B cell (primary cell): ENCODE data around the gene AHRR.

Experiments
- CTCF ChIP-seq: fragments of 200-600 bp; IDR thresholded peaks from one replicate; pipeline ENCODE4 v1.8.0; 2022; ENCODE audit warnings: antibody characterized with exemption, mild to moderate bottlenecking
- EZH2 ChIP-seq: IDR thresholded peaks from 2 replicates; pipeline ENCODE4 v1.6.1; 2012; ENCODE audit warnings: borderline replicate concordance, low read depth, mild to moderate bottlenecking, moderate library complexity, low read length; ENCODE audit not compliant: insufficient read depth, poor library complexity, severe bottlenecking

DNA sequence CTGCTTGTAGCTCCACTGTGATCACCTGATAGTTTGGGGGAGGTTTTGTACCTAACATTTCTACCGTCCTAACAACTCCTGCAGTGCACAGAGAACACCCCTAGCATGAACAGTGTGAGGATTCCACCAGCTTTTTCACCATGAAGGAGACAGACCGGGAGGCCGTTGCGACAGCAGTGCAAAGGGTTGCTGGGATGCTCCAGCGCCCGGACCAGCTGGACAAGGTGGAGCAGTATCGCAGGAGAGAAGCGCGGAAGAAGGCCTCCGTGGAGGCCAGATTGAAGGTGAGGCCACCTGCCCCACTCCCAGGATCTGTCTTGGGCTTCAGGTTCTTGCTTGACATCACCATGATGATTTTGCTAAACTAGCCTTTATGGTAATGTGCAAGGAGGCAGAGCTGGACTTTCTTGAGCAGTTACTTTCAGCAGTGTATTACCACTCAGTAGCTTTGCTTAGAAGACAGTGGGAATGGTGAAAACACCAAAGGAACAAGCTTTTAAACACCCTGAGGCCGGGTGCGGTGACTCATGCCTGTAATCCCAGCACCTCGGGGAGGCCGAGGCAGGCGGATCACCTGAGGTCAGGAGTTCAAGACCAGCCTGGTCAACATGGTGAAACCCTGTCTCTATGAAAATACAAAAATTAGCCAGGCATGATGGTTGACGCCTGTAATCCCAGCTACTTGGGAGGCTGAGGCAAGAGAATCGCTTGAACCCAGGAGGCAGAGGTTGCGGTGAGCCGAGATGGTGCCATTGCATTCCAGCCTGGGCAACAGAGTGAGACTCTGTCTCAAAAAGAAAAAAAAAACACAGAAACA lies 124.8 kb downstream of the AHRR start:
- TF ChIP-seq CTCF (no peak), EZH2 (no peak)
